Fibroblast of the conjunctiva (primary cell): ENCODE data around the gene CRAMP1.

Experiments used
- DNase-seq: peaks from one replicate; pipeline ENCODE4 v3.0.0-alpha.2; 2010; ENCODE audit warnings: low read depth

The CRAMP1 gene

DNA sequence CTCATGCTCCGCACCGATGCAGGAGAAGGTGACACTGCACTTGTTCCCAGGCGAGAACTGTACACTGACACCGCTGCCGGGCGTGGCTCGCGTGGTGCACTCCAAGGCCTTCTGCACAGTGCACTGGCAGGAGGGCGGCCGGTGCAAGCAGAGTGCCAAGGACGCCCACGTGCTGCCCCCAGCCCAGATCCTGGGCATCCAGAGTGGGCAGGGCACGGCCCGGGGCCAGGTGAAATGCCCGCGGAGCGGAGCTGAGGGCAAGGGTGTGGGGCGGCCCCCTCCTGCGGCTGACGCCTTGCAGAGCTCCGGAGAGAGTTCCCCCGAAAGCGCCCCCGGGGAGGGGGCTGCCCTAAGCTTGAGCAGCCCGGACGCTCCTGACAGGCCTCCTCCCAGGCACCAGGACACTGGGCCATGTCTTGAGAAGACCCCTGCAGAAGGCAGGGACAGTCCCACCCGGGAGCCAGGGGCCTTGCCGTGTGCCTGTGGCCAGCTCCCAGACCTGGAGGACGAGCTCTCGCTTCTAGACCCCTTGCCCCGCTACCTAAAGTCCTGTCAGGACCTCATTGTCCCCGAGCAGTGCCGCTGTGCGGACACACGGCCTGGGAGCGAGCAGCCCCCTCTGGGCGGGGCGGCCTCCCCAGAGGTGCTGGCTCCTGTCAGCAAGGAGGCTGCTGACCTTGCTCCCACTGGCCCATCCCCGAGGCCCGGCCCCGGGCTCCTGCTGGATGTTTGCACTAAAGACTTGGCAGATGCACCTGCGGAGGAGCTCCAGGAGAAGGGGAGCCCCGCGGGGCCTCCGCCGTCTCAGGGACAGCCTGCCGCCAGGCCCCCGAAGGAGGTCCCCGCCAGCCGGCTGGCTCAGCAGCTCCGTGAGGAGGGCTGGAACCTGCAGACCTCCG is 44.0 kb downstream of the CRAMP1 start:
- DNase-seq = no peak

DNA sequence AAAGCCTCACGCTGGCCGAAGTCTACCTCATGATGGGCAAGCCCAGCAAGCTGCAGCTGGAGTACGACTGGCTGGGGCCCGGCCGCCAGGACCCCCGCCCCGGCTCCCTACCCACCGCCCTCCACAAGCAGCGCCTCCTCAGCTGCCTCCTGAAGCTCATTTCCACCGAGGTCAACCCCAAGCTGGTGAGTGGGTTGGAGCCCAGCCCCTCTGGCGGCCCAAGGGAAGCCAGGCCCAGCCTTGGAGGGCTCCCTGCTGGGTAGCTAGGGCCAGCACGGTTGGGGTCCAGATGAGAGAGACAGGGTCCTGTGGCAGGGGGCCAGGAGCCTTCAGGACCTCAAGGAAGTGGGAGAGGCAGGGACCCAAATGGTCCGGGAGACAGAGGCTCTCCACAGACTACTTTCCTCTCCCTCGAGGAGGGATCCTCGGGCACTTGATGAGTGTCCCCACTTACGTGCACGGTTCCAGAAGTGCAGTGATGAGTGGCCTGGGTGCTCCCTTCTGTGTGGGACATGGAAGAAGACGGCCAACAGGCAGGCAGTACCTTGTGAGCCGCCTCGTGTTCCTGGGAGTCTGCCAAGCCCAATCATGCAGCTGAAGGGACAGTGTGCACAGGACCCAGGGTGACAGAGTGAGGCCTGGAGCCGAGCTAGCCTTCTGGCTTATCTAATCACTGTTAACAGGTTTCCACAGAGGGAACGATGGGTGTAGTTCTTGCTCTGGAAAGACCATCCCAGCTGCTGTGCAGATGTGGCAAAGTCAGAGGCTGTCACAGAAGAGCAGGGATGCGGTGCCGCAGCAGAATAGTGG is 44.9 kb downstream of the CRAMP1 start:
- no peak for DNase-seq

DNA sequence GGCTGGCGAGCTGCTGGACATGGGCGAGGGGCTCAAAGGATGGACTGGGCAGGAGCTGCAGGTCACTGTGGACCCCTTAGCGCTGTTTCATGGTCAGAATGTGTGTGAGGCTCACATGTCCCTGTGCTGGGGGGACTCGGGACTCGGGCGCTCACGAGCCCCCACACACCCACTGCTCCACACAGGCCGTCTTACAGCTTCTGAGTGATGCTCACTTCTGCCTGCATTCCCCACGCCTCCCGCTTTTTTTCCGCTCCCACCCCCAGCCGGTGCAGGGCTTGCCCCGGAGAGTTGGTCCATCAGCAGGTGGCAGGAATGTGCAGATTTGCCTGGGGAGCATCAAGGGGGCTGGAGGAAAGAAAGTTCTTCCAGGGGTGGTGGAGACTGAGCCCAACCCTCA is 45.7 kb downstream of the CRAMP1 start:
- no peak for DNase-seq

DNA sequence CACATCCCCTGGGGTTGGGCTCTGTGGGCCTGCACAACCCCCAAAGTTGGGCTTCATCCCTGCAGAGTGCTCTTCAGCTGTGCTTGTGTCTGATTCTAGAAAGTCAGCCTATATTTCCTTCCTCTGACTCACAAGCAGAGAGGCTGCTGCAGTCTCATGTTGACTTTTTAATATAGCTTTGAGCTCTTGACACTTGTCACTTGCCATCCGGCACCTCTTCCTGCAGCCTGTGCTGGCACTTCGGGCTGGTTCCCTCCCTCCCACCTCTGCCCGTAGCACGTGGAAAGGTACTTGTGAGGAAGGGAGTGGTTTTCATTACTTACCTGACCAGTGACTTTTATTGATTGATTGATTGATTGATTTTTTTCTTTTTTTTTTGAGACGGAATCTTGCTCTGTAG is 46.9 kb downstream of the CRAMP1 start:
- DNase-seq = no peak

DNA sequence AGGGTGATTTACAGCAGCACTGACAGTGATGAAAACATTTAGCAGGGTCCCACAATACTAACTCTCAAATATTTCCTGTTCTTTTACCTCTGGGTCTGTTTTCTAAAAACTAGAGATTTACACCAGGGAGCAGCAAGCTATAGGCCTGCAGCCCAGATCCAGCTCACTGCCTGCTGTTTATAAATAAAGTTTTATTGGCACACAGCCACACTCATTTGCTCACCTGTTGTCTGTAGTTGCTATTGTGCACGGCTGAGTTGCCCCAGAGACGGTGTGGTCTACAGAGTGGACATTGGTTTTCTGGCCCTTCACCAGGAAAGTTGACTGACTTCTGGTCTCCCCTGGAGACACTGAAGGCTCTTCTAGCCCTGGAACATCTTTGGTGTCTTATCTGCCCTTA is 49.7 kb downstream of the CRAMP1 start:
- DNase-seq = no peak

DNA sequence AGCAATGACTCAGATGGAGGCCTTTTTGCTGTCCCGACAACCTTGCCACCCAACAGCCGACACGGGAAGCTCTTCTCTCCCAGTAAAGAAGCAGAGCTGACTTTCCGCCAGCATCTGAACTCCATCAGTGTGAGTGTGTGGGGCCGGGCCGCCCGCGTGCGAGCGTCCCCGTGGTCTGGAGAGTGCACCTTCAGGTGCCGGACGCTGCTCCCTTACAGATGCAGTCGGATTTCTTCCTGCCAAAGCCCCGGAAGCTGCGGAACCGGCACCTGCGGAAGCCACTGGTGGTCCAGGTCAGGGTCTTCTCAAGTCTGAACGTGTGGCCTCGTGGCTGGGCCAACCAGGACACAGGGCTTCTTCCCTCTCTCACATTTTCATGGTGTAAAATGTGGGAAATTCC is 50.4 kb downstream of the CRAMP1 start:
- no peak for DNase-seq

DNA sequence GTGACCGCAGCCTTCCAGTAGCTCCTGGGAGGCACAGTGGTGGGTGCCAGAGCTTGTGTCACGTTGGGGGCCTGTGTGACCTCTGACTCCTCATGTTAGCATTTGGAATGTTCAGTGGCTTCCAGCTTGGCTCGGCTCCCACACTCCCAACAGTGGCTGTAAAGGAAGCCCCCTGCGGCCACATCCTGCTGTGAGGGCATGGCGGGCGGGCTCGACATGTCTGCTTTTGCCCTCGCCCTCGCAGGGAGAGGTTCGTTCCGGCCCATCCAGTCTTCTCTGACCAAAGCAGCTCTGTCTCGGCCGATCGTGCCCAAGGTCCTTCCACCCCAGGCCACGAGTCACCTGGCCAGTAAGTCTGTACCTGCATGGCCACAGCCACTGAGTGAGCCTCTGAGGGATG is 53.7 kb downstream of the CRAMP1 start:
- DNase-seq = no peak

DNA sequence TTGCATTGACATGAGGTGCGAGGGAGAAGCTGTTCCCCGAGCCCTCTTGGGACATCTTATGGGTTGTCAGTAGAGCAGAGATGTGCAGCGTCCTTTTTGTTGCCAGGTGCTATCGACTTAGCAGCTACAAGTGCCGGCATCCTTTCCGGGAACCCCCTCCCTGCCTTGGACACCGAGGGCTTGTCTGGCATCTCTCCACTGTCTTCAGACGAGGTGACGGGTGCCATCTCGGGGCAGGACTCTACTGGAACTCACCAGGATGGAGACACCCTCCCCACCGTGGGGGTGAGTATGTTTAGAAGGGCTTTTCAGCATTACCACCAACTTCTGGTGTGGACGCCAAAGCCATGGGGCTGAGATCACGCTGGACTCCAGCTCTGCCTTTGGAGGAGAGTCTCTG is 54.2 kb downstream of the CRAMP1 start:
- no peak for DNase-seq

DNA sequence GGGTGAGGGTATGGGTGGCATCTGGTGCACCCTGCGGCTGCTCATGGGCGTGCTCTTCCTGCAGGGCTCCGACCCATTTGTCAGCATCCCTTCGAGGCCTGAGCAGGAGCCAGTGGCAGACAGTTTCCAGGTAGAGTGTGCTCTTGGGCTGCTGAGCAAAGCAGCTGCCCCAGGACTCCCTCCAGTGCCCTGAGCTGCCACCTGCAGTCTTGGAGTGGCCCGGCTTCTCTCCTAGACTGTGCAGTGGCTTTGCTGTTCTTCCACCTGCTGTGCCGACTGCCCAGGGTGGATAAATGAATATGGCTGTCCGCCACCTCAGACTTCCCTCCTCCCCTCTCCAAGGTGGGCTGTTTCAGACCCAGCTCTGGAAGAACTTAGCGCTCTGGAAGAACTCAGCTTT is 55.1 kb downstream of the CRAMP1 start:
- DNase-seq = no peak

DNA sequence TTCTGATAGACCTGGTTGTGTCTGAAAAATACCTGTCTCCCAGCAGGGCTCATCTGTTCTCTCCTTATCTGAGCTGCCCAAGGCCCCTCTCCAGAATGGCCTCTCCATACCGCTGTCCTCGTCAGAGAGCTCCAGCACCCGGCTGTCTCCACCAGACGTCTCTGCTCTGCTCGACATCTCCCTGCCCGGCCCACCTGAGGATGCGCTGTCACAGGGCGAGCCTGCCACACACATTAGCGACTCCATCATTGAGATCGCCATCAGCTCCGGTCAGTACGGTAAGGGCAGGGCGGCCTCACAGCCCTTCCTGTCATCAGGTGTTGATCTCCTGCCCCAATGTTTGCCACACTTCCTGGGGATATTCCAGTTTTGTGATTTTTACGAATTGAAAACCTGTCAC is 55.8 kb downstream of the CRAMP1 start:
- DNase-seq = no peak

DNA sequence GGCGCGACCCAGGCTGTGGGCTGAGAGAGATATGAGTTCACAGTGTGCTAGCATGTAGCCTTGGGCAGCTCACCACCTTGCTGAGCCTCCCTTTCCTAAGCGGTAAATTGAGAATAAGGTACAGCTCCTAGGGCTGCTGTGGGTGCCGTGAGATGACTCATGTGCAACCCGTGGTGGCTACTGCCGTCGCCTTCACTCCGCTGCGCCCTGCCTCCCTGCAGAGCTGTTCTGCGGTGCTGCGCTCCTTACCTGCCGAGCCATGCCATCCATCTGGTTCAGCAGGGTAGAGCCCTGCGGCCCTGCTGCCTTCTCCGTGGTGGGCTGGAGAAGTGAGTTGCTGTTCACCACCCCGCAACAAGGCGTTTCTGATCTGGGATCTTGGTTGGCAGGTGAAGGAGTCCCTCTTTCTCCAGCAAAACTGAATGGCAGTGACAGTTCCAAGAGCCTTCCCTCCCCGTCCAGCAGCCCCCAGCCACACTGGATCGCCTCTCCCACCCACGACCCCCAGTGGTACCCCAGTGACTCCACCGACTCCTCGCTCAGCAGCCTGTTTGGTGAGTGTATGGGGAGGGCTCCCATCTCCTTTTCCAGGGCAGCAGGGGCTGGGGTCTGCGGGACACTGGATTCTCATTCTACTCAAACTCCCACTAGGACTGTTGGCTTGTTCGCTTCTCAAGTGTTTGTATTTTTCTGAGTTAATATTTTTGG is 56.6 kb downstream of the CRAMP1 start:
- DNase-seq = no peak

DNA sequence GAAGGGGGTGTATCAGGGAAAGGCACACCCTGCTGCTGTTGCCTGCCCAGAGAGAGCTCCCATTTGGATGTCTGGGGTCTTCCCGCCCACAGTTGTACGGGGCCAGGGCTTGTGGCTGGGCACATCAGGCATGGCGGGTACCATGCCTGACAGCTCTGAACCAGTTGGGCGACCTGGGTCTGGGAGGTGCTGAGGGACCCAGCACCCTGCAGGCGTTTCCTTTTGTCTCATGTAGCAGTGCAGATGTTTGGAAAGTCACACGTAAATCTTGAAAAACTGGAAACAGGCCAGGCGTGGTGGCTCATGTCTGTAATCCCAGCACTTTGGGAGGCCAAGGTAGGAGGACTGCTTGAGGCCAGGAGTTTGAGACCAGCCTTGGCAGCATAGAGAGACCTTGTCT is 57.5 kb downstream of the CRAMP1 start:
- no peak for DNase-seq

DNA sequence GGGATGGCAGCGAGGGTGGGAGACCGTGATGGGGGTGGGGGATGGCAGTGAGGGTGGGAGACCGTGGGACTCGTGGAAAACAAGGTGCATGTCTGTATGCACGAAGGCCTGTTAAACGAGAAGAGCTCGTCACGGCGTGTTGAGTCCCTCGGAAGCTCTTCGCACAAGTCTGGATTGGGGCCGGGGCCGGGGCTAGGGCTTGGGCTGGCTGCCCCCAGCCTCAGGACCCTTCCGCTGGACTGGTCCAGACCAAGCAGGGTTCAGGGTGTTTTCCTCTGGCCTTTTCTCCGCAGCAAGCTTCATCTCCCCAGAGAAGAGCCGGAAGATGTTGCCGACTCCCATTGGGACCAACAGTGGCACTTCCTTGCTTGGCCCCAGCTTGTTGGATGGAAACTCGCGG is 58.2 kb downstream of the CRAMP1 start:
- no peak for DNase-seq

DNA sequence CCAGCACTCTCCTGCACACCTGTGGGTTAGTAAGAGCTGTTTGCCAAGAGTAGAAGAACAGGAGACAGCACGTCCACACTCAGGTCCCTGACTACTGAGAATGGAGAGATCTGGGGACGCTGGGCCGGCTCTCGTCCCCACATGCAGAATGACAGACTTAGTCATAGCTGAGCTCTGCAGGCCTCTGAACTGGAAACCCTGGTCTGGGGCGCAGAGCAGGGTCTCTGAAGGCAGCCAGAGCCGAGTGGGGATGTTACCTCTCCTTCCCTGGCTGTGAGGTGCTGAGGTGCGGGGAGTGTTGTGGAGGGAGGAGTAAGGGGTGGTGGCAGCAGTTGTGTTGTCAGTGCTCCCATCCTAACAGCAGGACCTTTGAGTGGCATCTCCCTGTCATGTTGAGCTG is 58.7 kb downstream of the CRAMP1 start:
- no peak for DNase-seq

DNA sequence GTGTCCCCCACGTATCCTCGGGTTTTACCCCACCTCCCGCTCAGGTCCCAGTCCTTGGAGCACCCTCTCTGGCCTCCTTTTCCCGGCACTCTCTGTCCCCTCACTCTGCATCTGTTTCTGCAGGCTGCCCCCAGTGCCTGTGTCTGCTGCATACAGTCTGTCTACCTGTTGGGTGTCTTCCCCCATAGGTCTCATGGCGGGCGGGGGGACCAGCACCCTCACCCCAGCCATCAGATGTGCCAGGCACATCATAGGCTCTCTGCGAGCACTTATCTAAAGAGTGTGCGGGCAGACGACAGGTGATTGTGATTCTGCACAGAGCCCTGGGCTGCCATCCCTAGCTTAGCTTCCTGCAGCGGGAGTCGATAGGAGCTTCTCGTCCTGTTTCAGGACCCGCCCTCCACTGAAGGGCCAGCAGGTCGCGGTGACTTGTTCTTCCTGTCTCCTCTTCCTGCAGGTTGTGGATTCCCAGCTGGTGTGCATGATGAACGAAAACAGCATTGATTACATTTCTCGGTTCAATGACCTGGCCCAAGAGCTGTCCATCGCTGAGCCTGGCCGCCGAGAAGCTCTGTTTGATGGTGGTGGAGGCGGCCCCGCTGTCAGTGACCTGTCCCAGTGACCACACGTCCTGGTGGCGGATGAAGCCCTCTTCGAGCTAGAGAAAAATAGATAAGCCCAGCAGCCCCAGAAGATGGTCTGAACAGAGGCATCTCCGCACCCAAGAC is 61.4 kb downstream of the CRAMP1 start:
- DNase-seq = no peak

DNA sequence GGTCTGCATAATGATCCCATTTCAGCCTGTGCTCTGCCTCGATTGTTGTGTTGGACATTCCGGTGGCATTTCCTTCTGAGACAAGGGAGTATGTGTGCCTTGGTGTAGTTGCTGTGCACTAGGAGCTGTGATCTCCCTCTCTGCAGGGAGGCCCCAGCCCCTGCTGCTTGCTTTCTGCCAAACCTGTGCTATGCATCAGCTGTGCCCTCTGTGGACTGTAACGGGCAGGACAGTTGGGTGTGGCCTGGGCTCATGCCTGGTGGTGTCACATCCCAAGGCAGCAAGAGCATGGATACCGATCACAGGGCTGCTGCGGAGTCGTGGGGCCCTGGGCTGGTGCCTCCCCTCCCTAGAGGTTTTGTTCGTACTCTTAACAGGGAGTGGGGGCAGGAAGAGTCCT is 62.1 kb downstream of the CRAMP1 start:
- no peak for DNase-seq

DNA sequence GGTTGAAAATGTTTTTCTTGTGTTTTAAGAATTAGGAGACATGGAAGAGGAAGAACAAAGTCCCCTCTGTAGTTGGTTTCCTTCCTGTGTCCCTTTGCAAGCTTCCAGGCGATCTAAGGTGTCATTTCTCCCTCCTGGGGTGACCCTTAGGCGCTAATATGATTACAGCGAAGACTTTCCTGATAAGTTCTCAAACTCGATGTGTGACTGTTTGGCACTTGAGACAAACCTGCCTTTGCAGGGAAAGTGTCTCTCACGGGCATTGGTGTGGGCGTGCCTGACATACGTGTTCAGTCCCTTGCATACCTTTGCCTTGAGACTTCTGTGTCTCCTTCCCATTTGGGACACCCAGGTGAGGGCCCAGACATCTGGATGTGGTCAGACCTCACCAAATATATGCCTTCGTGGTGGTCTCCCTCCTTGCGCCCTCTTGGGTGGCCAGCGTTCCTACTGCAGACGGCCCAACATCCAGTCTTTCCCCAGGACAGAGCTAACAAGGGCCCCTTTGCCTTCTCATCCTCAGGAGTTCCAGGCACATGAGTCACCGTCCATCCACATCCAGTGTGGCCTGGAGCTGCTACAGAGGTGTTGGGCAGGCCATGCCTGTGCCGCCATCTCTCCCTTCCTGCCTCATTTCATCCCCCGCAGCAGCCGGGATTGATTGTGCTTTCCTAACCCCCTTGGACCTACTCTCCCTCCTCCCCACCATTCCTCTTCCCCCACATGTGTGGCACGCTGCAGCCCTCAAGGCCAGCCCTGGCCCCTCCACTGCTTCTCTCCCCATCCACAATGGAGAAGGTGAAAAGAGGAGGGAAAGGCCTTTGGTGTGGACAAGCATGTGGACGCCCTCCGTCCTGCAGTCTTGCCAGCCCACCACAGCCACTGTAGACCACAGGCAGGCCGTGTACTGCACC is 62.8 kb downstream of the CRAMP1 start:
- DNase-seq = no peak

DNA sequence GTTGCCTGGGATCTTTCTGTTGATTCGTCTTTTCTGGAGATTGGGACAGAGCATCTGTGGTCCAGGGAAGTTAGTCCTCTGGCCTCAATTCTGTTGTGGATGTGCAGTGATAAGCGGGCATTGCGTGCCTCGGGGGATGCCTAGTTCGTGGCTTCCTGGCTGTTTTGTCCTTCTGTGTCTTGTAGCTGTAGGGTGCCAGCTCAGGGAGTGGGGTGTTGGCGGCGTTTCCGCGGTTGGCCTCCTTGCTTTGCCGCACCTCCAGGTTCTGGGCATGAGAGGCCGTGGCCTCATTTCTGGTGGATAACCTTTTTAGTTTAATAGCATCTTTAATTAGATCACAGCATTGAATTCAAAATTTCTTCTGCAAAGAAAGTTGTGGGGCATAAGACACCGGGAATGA is 64.5 kb downstream of the CRAMP1 start:
- no peak for DNase-seq

DNA sequence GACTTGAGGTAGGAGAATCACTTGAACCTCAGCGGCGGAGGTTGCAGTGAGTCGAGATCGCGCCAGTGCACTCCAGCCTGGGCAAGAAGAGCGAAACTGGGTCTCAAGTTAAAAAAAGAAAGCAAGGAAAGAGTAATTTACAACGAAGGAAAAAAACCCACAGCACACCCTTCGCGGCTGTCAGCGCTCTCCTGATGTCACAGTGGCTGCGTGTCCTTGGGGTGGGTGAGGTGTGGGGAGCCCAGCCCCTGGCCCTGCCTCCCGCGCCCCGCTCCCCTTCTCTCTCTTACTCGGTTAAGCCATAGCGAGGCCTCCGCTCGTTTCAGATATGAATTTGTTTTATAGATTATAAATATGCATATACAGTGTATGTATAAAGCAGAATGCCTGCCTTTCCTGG is 65.2 kb downstream of the CRAMP1 start:
- no peak for DNase-seq

DNA sequence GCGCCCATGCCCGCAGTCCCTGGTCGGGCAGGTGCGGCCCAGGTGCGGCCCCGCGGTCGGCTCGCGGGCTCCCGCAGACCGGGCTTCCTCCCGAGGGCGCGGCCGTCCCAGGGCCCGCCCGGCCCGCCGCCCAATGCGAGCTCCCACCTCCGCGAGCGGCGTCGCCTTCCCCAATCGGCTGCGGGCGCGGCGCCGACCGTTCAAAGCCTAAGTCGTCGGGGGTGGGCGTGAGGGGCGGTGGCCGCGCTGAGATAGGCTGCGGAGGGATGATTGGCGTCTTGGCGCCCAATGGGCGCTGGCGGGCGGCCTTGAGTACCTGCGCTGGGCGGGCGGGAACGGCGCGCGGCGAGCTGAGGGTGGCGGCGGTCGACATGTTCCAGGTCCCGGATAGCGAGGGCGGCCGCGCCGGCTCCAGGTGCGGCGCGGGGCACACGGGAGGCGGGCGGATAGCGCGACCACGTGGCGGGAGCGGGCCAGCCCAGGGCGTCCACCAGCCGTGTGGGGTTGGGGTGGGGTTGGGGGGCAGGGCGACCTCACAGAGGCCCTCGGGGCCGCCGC is 65.9 kb downstream of the CRAMP1 start, which contains the start of gene JPT2:
JPT2 (plus strand) TSS at position 338 of the 558 bp plus-strand sequence; CDS start at position 372, 34 bp downstream.
- DNase-seq = peak; percentile 92
